Peyer's patch (tissue), 4 donors: ENCODE results near the gene PRRX2. TPM values are rescaled to one million over a fixed set of nuclear protein-coding genes. Genes with fewer than 3 reads are reported as not detected.

Source experiments
- DNase-seq, 3 donors: peaks; one replicate each; pipeline ENCODE4 v3.0.0-alpha.2; 2017 to 2019
- H3K27ac ChIP-seq, 4 donors: fragments of 200-600 bp; sonication (generic); one replicate each; pipeline ENCODE4 v1.5.1; 2016 to 2019
- H3K27me3 ChIP-seq, 2 donors: fragments of 200-600 bp; sonication (generic); one replicate each; pipeline ENCODE4 v1.5.1; 2019
- H3K36me3 ChIP-seq, 3 donors: fragments of 200-600 bp; sonication (generic); one replicate each; pipeline ENCODE4 v1.5.1; 2016 to 2019
- H3K4me1 ChIP-seq, 4 donors: fragments of 200-600 bp; sonication (generic); one replicate each; pipeline ENCODE4 v1.5.1; 2016 to 2019
- H3K4me3 ChIP-seq, 4 donors: fragments of 200-600 bp; sonication (generic); 1 replicate in 3 of 4; 2 replicates in 1 of 4; pipeline ENCODE4 v1.5.1; 2016 to 2019; ENCODE audit warnings: mild to moderate bottlenecking in 1 of 4
- H3K9me3 ChIP-seq, 4 donors: fragments of 200-600 bp; sonication (generic); one replicate each; pipeline ENCODE4 v1.5.1; 2016 to 2019; ENCODE audit warnings: mild to moderate bottlenecking in 1 of 4
- POLR2A ChIP-seq, 2 donors: fragments of 450-650 bp; IDR thresholded peaks; one replicate each; pipeline ENCODE4 v1.5.1; 2017; ENCODE audit warnings: antibody characterized with exemption in 2 of 2, mild to moderate bottlenecking in 2 of 2, moderate library complexity in 2 of 2
- total RNA-seq, 4 donors: library from RNA; depleted of rRNA; stranded (reverse); fragments of >200 nt; gene quantifications; one replicate each; pipeline ENCODE4 v1.1.0, GENCODE V29; 2016
- TF ChIP-seq, protein P1 (sequence below), 6 experiments: fragments of 450-650 bp in 4 of 6; fragments of 200-600 bp in 2 of 6; sonication (generic) in 1 of 6; IDR thresholded peaks; one replicate each; pipeline ENCODE4 v1.5.1; 2017 to 2019; ENCODE audit warnings: antibody characterized with exemption in 6 of 6, mild to moderate bottlenecking in 3 of 6, moderate library complexity in 1 of 6

Gene PRRX2
- total RNA-seq, 4 donors from 2014 or later = 5.0 TPM; not detected in 3

DNA sequence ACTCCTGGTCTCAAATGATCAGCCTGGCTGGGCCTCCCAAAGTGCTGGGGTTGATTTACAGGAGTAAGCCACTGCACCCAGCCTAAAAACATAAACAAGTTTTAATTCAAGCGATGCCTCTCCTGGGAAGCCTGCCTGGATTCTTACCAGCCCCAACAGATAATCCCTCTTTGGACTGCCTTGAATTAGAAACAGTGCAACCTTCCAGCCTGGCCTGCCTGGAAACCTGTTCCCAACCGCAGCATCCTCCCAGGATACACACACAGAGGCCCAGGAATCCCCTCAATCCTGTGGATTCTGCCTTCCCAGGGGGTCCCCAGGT is 68.1 kb downstream of the PRRX2 start:
- H3K27ac ChIP-seq = no peak overlapping the region
- no peaks in the 10 kb centered on the region for H3K9me3 ChIP-seq
- no peaks in the 10 kb centered on the region for H3K36me3 ChIP-seq
- TF ChIP-seq, protein P1, sequence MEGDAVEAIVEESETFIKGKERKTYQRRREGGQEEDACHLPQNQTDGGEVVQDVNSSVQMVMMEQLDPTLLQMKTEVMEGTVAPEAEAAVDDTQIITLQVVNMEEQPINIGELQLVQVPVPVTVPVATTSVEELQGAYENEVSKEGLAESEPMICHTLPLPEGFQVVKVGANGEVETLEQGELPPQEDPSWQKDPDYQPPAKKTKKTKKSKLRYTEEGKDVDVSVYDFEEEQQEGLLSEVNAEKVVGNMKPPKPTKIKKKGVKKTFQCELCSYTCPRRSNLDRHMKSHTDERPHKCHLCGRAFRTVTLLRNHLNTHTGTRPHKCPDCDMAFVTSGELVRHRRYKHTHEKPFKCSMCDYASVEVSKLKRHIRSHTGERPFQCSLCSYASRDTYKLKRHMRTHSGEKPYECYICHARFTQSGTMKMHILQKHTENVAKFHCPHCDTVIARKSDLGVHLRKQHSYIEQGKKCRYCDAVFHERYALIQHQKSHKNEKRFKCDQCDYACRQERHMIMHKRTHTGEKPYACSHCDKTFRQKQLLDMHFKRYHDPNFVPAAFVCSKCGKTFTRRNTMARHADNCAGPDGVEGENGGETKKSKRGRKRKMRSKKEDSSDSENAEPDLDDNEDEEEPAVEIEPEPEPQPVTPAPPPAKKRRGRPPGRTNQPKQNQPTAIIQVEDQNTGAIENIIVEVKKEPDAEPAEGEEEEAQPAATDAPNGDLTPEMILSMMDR (IDR thresholded peaks at IDR 0.05) = no peak
- no peak for TF ChIP-seq POLR2A (IDR thresholded peaks at IDR 0.05)
- DNase-seq = no peak
- peaks cover 0 to 7% (median 0%) of the 10 kb centered on the region in 4 donors for H3K4me1 ChIP-seq
- no peaks in the 10 kb centered on the region for H3K27me3 ChIP-seq
- no peak overlapping the region for H3K4me3 ChIP-seq

DNA sequence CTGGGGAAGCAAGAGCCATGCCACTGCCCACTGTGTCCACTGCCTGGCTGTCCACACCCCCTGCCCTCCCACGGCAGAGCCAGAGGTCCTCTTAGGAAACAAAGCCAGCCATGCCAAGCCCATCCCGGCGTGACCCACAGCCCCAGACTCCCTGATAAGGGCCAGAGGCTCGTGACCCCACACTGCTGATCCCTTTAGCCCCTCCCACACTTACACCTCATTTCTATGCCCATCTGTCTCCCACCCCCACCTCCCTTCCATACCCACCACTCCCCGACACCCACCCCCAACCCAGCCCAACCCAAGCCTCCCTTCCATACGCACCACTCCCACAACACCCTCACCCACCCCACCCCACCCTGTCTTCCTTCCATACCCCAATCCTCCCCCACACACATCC is 70.1 kb downstream of the PRRX2 start:
- Histone ChIP-seq H3K9me3 (no peaks in the 10 kb centered on the region), H3K4me1 (peaks cover 0 to 7% (median 0%) of the 10 kb centered on the region in 4 donors), H3K27me3 (no peaks in the 10 kb centered on the region), H3K36me3 (no peaks in the 10 kb centered on the region), H3K4me3 (no peak overlapping the region), H3K27ac (no peak overlapping the region)
- DNase-seq = no peak
- no peak for TF ChIP-seq POLR2A (IDR thresholded peaks at IDR 0.05)
- TF ChIP-seq, protein P1 (IDR thresholded peaks at IDR 0.05) = no peak

DNA sequence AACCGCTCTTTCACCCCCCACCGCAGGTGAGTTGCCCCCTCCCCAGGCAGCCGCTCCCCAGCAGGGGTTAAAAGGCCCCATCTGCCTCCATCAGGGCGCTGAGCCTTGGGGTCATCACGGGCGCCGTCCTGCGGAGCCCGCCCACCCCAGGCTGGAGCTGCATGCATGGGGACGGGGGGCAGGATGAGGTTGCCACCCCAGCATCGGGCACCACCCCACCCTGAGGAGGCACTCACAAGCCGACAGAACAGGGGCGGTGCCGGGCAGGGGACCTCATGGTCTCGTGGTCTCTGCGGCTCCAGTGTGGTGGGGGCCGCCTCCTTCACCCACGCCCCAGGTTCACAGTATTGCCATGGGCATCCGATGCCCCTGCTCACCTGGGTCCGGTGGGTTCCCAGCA is 70.9 kb downstream of the PRRX2 start:
- Histone ChIP-seq H3K27me3 (no peaks in the 10 kb centered on the region), H3K4me1 (peaks cover 0 to 7% (median 0%) of the 10 kb centered on the region in 4 donors), H3K9me3 (no peaks in the 10 kb centered on the region), H3K4me3 (no peak overlapping the region), H3K27ac (no peak overlapping the region), H3K36me3 (no peaks in the 10 kb centered on the region)
- no peak for TF ChIP-seq POLR2A (IDR thresholded peaks at IDR 0.05)
- TF ChIP-seq, protein P1 (IDR thresholded peaks at IDR 0.05) = no peak
- DNase-seq = no peak

DNA sequence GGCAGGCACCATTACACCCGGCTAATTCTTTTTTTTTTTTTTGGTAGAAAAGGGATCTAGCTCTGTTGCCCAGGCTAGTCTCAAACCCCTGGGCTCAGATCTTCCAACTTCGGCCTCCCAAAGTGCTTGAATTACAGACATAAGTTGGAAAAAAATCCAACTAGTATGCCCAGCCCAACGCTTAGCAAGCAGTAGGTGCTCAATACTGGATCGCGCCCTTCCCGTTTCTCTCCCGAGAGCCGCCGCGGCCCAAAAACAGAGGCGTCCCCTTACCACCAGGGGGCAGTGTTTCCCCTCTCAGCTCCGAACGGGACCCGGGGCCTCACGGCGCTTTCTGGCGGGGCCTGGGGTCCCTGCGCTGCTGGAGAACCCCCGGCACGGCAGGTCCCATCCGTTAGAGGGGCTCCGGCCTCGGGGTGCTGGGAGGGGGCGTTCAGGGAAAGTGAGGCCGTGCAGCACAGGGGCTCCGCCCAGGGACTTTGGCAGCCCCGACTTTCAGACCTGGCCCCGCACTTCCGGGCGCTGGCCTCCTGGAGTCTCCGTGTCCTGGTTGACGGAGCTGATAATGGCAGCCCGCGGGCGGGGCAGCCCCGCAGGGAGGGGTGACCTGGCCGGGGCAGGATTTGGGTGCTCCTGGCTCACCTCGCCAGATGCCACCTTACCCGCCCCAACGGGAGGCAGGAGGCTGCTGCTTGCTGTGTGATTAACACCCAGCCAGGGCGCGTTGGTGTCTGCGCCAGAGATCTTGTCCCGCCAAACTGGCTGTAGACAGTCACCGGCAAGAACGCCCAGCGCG is 72.2 kb downstream of the PRRX2 start:
- H3K4me3 ChIP-seq = peak overlapping the region; percentile 64 to 69 (median 66)
- no peaks in the 10 kb centered on the region for H3K9me3 ChIP-seq
- H3K27me3 ChIP-seq = no peaks in the 10 kb centered on the region
- TF ChIP-seq, protein P1 (IDR thresholded peaks at IDR 0.05) = peak; percentile 95 to 99 (median 96)
- TF ChIP-seq POLR2A (IDR thresholded peaks at IDR 0.05) = no peak
- H3K27ac ChIP-seq = peak overlapping the region; percentile 61 to 79 (median 66)
- no peaks in the 10 kb centered on the region for H3K36me3 ChIP-seq
- DNase-seq = peak; percentile 84 to 94 (median 90)
- H3K4me1 ChIP-seq = peaks cover 0 to 7% (median 0%) of the 10 kb centered on the region in 4 donors

DNA sequence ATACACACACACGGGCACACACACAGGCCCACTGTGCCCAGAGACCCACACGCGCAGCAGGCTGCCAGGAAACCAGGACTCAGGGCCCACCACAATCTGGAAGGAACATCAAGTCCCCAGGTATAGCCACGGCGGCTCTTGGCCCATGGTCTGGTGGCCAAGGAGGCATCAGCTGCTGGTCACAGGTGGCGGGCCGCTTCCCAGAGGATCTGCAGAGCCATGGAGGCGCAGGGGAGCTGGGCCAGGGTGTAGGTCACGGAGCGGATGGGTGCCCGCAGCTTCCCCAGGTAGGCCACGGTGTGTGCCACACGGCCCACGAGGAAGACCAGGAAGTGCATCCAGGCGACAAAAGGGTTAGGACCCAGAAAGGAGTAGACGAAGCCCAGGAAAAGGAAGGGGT is 74.0 kb downstream of the PRRX2 start:
- no peak for TF ChIP-seq POLR2A (IDR thresholded peaks at IDR 0.05)
- TF ChIP-seq, protein P1 (IDR thresholded peaks at IDR 0.05) = no peak
- Histone ChIP-seq H3K36me3 (no peaks in the 10 kb centered on the region), H3K9me3 (no peaks in the 10 kb centered on the region)

More for the DNA sequence above, 74.0 kb downstream of the PRRX2 start:
- Histone ChIP-seq H3K27me3 (no peaks in the 10 kb centered on the region), H3K4me1 (peaks cover 0 to 7% (median 0%) of the 10 kb centered on the region in 4 donors), H3K4me3 (no peak overlapping the region), H3K27ac (no peak overlapping the region)
- DNase-seq = no peak
